GM12874 (cell line): ENCODE data around the gene MMP20.

Source experiments
- TF ChIP-seq, protein P1 (sequence below): IDR thresholded peaks from 2 replicates; pipeline ENCODE4 v1.5.1; 2011; ENCODE audit warnings: low read depth, mild to moderate bottlenecking, control low read depth, low read length, moderate library complexity; ENCODE audit not compliant: insufficient read depth

Gene MMP20

DNA sequence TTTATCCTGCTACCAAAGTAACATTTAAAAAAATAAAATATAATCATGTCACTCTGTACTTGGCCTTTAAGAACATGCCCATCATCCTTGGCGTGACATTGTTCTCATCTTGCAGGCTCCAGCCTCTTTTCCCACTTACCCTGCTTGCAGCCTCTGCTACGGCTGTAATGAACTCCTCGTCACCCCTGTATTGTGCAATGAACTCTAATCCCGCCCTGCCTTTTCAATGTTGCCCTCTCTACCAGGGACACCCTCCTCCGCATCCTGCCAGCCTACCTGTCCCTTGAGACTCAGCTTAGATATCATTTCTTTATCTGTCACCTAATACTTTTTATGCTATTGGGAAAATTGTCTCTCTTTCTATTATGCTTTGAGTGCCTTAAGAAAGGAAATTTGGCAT is 12.6 kb upstream of the MMP20 start:
- TF ChIP-seq, protein P1, sequence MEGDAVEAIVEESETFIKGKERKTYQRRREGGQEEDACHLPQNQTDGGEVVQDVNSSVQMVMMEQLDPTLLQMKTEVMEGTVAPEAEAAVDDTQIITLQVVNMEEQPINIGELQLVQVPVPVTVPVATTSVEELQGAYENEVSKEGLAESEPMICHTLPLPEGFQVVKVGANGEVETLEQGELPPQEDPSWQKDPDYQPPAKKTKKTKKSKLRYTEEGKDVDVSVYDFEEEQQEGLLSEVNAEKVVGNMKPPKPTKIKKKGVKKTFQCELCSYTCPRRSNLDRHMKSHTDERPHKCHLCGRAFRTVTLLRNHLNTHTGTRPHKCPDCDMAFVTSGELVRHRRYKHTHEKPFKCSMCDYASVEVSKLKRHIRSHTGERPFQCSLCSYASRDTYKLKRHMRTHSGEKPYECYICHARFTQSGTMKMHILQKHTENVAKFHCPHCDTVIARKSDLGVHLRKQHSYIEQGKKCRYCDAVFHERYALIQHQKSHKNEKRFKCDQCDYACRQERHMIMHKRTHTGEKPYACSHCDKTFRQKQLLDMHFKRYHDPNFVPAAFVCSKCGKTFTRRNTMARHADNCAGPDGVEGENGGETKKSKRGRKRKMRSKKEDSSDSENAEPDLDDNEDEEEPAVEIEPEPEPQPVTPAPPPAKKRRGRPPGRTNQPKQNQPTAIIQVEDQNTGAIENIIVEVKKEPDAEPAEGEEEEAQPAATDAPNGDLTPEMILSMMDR = no peak

DNA sequence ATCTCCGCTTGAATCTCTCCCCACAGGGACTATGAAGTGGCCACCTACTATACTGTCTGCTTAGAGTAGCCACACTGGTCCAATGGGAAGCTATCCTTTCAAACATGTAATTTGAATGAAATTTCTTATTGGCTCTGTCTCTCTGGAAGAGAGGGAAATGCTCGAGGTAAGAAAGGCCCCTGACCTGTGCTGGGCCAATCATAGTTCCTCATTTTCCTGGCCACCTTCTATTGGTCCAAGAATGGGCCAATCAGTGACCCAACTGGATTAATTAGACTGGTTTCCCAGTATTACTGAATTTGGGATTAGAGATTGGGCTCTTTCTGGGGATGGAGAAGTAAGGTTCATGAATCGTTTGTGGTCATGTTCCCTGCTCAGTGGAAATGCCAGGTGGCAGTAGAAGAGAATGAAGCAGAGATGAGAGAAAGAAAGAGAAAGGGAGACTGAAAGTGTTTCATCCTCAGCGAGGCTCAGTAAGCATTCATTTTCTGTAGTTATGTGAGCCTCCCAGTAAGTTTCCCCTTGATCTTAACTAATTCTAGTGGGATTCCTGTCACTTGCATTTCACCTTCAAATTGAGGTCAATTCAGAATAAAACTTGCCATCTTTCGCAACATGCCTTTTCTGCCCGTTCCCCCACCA is 8.4 kb upstream of the MMP20 start:
- TF ChIP-seq, protein P1 = no peak

DNA sequence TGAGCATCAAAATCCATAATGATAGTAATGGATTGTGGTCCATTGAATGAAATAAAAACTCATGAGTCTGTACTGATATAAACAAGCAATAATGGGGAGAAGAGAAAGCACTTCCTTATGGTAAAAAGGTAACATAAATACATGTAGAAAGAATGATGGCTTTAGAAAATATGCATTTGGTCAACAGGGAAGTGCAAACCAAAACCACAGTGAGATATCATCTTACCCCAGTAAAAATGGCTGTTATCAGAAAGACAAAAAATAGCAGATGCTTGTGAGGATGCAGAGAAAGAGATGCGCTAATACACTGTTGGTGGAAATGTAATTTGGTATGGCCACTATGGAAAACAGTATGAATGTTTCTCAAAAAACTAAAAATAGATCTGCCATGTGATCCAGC is 6.9 kb upstream of the MMP20 start:
- TF ChIP-seq, protein P1 = no peak

DNA sequence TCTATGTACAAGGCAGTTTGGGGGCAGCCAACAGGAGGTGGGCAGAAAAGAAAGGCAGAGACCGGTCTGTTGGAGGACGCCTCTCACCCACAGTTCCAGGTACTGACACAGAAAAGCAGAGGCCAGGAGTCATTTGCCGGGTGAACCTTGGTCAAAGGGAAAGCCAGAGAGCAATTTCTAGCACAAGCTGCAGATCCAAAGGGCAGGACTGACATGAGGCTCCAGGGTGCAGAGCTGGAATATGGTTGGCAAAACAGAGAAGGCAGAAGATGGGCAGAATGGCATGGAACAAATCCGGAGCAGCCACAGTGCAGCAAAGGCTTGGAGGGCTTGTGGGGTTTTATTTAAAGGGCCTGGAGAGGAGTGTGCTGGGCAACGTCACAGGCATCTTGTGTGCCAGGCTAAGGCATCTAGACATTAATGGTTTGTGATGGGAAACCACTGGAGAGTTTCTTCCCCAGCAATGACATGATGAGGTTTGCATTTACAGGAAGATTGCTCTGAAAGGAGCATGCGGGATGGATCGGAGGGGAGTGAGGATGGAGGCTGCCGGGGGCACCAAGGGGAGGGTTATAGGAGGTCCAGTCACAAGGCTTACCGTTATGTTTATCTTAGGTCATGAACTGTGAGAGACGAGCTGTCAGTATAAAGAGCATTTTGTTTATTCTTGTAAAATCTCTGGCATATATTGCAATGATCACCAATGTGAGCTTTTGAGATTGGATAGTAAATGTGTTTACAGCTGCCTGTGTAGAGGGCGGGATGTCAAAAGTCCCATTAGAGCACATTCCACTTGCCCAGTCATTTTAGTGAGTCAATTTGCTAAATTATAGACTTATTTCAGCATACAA is 5.7 kb upstream of the MMP20 start:
- TF ChIP-seq, protein P1 = no peak

DNA sequence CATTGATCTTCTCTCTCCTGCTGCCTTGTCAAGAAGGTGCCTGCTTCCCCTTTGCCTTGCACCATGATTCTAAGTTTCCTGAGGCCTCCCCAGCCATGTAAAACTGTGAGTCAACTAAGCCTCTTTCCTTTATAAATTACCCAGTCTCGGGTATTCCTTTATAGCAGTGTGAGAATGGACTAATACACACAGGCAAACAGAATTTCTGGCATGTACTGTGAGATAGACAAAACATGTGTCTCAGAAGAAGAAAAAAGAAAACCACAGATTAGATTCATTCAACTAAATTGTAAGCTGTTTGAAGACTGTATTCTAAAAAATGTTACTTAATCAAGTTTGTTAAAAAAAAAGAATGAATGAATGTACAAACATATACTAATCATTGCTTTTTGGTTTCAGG is 1.5 kb upstream of the MMP20 start:
- TF ChIP-seq, protein P1 = no peak

DNA sequence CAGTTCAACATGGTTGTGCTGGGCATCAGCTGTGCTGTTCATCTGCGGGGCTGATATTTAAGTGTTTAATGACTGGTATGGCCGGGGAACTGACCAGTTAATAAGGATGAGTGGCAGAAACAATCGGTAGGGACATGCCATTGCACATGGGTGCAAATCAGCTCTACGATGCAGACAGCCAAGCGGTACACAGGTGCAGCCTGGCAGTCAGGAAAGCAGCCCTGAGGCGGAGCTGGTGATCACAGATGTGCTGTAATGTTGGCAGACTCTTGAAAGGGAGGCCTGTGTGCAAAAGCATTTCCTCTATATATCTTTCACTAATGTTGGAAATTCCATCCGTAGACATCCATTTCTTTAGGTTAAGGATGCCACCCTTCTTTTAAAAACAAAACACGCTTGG is 1.1 kb downstream of the MMP20 start:
- TF ChIP-seq, protein P1 = no peak

DNA sequence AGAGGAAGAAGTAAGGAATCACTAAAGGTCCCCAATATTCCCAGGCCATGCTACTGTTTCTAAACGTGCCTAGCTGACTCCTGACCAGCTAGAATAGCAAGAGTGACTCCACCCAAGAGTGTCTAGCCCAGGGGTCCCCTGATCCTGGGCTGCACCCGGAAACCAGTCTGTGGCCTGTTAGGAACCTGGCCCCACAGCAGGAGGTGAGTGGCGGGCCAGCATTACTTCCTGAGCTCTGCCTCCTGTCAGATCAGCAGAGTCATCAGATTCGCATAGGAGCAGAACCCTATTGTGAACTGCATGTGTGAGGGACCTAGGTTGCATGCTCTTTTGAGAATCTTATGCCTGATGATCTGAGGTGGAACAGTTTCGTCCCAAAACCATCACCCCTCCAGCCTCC is 2.0 kb downstream of the MMP20 start:
- TF ChIP-seq, protein P1 = no peak
